NCI-H1417 treated with DMSO at 0.1 percent for 48 hours (cell line): ENCODE results near the gene IL36RN.
"Not testable (repeated sequence)": the region's sequence is repeated elsewhere in the genome, so short reads cannot be mapped to it uniquely, and the experiment has no call there.

ENCODE experiments used
- DNase-seq: peaks from one replicate; lab custom pipeline; 2025; lab: John Stamatoyannopoulos, UW

The IL36RN gene

DNA sequence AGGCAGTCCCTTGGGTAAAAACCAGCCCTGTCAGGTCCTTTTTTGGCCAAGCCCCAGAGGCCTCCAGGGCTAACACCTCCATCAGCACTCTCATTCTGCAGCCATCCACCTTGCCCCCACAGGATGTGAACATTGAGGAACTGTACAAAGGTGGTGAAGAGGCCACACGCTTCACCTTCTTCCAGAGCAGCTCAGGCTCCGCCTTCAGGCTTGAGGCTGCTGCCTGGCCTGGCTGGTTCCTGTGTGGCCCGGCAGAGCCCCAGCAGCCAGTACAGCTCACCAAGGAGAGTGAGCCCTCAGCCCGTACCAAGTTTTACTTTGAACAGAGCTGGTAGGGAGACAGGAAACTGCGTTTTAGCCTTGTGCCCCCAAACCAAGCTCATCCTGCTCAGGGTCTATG, 16.0 kb downstream of the IL36RN start:
- no peak for DNase-seq

GRCh38 chr2:113075600-113075999, 16.6 kb downstream of the IL36RN start:
- no peak for DNase-seq

DNA sequence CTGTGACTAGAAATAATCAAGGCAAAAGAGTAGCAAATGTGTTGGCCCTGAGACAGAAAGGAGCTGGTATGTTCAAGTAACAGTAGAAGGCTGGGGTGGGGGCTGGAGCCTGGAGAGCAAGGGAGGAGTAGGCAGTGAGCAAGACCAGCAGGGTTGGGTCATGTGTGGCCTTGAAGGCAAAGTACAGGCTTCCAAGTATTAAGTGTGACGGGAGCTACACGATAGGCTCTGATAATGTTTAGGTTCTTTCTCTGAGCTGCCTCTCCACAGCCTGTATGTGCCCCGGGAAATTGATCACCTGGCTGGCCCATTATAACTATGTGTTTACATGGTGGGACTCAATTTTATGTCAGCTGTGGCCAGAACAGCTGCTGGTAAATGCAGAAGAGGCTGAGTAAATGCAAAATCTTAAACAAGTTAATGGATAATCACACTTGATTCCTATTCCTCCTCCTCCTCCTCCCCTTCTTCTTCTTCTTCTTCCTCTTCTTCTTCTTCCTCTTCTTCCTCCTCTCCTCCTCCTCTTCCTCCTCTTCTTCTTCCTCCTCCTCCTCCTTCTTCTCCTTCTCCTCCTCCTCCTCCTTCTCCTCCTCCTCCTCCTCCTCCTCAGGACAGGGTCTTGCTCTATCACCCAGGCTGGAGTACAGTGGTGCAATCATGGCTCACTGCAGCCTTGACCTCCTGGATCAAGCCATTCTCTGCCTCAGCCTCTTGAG, 18.1 kb downstream of the IL36RN start:
- no peak for DNase-seq

GRCh38 chr2:113077921-113078320, 18.9 kb downstream of the IL36RN start:
- DNase-seq, result no peak

DNA sequence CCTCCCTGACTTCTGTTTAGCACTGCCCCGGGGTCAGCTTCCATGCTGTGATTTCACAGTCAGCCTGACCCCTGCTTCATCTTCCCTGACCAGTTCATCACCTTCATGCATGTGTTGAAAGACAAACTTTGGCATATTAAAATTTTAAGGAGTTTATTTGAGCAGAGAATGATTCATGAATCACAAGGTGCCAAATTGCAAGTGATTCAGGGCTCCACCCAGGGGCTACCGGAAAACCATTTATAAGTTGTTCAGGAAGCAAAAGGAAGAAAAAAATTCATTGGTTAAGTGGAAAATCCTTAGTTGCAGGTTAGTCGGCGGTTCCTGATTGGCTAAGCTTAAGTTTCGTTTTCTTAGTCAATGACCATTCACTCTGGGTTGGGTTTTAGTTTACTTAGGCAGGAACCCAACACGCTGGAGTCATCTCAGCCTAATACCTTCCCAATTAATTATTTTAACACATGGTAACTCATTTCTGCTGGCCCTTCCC, 19.4 kb downstream of the IL36RN start:
- DNase-seq, result no peak

DNA sequence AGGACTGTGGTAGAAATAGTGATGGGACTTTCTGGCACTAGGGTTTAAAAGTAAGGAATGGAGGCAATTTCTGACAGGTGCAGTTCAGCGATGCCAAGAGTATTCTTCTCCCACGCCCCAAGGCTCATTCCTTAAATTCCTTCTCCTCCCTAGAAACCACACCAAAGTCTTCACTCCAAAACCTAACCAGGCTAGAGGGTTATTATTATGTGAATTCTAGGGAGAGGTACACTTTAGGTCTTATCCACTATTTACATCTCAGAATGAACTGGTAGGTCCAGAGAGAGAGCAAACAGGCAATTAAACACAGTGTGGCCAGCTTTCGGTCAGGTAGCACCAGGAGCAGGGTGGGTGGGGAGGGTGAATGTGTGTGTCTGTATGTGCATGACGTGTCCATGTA, 20.1 kb downstream of the IL36RN start:
- no peak for DNase-seq

DNA sequence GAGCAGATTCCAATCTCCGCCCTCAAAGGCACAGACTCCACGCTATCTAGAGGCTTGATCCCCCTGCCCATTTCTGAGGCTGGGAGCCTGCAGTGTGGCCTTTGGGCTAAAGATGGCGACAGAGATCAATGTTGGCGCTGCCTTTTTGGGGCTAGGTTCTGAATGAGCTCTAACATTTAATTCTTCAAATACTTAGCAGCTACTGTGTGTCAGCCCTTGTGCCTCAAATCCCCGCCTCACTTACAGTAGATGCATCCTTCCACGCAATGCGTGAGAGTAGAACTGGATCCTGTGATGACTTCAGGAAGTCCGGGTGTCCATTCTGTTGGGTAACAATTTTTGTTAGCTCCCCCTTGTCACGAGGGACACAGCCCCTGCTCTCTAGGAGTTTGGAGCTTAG, 21.1 kb downstream of the IL36RN start:
- DNase-seq, result no peak

DNA sequence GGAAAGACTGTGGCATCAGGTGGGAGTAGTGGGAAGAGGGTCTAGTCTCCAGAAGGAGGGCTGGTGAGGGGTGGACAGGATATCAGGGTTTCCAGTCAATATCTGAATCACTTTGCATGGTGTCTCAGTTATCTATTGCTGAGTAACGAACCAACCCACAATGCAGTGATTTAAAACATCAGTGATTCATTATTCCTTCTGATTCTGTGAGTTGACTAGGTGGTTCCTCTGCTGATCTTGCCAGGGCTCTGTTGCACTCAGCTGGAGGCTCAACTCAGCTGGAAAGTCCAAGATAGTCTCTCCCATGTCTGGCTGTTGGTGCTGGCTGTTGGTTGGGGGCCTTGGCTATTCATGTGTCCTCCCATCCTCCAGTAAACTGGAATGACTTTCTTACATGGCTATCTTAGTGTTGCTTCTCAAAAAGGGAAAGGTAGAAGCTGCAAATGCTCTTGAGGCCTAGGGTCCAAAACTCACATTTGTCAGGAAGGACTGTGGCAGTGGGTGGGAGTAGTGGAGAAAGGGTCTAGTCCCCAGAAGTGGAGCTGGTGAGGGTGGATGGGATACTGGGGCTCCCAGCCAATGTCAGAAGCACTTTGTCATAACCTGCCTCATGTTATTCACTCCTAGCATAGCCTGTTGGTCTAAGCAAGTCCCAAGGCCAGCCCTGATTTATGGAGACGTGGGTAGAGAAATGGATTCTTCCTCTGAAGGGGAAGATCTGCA, 22.7 kb downstream of the IL36RN start:
- DNase-seq, result no peak

DNA sequence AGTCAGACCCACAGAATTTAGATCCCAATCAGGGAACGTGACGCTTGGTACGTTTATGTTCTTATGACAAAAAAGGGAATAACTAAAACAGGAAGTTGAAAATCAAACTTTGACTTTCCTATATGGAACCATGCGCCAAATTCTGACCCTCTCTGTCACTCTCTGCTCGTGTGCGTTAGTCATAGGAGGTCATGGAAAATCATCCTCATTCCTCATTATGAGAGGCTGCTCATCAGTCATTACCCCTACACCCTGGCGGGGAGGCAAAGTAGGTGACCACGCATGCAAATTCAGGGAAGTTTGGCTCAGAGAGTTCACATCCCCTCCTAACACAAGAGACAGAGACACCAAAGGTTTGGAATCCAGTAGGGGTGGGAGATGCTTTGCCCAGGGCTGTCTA, 24.3 kb downstream of the IL36RN start:
- DNase-seq, result no peak

GRCh38 chr2:113084249-113085000, 25.4 kb downstream of the IL36RN start:
- DNase-seq, result no peak

DNA sequence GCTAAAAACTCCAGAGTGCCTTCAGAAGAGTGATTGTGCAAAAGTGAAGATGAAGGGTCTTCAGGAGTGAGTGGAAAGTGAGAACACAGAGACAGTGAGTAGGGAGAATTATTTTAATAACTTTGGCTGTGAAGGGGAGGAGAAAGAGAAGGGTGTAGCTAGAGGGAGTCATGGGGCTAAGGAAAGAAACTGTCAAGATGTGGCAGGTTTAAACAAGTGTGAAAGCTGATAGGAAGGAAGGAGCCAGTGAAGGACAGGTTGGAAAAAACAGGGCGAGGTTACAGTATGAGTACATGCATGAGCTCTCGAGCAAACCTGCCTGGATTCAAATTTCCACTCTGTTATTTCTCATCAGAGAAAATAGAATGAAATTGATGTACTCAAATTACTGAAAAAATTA, 26.5 kb downstream of the IL36RN start:
- DNase-seq, result no peak

GRCh38 chr2:113088213-113088992, 29.4 kb downstream of the IL36RN start:
- DNase-seq, result no peak

DNA sequence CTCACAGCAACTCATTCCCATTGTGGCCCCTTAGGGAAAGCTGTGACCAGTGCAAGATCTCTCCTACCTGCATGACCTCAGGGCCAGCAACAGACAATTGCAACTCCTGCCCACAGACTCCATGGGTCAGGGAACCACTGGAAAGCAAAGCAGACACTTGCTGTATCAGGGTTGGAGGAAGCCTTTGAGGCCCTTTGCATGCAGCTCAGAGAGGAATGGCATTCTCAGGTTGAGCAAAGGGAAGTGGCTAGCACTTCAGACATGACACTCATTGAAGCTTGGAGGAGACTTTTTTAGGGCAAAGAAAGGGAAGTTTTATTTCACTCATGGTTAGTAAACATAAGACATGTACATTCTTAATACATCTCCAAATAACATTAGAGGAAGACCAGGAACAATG, 30.9 kb downstream of the IL36RN start:
- DNase-seq, result no peak

GRCh38 chr2:113091231-113091896, 32.4 kb downstream of the IL36RN start:
- no peak for DNase-seq

- no peak for DNase-seq
Observed at GRCh38 chr2:113092864-113093612, 34.0 kb downstream of the IL36RN start.

DNA sequence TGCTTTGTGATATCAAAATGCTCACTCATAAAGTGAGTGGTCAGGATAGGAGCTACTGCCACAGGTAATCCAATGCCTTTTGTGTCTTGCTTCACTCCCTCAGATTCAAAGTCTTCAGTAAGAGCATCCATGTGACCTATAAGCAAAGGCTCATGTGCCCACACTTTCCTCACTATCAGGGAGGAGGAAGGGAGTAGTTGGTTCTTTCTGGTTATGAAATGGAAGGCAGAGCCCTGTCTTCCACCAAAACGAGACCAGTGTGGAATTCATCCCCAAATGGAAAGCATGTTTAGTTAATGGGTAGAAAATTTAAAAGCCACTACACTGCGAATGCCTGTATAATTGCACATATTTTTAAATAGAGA, 34.6 kb downstream of the IL36RN start:
- no peak for DNase-seq

DNA sequence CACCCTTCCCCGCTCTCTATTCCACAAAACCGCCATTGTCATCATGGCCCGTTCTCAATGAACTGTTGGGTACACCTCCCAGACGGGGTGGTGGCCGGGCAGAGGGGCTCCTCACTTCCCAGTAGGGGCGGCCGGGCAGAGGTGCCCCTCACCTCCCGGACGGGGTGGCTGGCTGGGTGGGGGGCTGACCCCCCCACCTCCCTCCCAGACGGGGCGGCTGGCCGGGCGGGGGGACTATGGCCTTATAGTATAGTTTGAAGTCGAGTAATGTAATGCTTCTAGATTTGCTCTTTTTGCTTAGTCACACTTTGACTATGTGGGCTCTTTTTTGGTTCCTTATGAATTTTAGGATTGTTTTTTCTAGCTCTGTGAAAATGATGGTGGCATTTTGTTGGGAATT, 37.3 kb downstream of the IL36RN start:
- DNase-seq, result not testable (repeated sequence)

GRCh38 chr2:113096842-113097618, 38.0 kb downstream of the IL36RN start:
- not testable (repeated sequence) for DNase-seq

GRCh38 chr2:113098041-113098440, 39.0 kb downstream of the IL36RN start:
- DNase-seq, result no peak

- no peak for DNase-seq
Observed at GRCh38 chr2:113098532-113098931, 39.5 kb downstream of the IL36RN start.
